Smooth muscle cell of the brain vasculature (primary cell): Measurements from ENCODE around the gene VGF.
A peak's percentile ranks its signal among the peaks of the same experiment; 100 is the strongest.

Source experiments
- DNase-seq: peaks from one replicate; pipeline ENCODE4 v3.0.0-alpha.2; 2012; ENCODE audit warnings: low read depth, low spot score

Gene VGF

DNA sequence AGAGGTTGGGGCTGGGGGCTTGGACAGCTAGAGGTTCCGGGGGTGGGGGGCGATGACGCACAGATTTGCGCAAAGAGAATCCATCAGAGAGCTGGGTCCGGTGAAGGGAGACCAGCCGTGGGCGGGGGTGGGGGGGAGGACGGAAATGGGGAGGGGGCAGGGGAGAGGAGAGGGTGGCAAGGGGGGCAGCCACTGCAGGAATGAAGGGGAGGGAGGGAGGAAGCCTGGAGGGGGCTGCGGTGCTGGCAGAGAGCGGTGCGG lies 1.2 kb upstream of the VGF start:
- DNase-seq, result no peak

DNA sequence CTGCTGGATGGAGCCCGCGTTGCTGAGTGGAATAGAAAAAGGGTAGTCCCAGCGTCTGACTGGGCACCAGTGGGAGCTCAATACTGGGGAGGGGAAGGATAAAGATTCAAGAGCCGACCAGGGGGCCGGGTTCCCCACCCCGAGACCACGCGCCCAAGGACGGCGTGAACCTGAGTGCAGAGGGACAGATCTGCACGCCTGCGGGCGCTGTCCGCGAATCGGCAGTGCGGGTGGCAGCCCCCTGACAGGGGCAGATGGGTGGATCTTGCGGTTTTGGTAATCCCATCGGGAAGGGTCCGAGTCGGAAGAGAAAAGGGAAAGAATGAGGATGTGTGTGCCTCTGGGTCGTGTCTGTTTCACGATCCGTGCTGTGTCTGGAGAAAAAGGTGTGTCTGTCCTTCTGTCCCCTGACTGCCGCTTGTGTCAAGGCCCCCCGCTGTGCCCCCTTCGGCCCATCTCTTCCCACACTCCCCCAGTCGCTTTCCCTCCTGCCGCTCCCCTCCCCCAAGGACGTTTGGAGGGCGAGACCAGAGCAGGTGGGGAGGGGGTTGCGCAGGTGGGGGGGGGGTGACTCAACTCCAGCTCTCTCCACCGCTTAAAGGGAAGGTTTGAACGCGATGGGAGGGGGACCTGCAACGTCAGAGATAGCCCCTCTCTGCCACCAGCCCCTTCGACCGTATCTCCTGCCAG lies 734 bp upstream of the VGF start:
- DNase-seq, result no peak

DNA sequence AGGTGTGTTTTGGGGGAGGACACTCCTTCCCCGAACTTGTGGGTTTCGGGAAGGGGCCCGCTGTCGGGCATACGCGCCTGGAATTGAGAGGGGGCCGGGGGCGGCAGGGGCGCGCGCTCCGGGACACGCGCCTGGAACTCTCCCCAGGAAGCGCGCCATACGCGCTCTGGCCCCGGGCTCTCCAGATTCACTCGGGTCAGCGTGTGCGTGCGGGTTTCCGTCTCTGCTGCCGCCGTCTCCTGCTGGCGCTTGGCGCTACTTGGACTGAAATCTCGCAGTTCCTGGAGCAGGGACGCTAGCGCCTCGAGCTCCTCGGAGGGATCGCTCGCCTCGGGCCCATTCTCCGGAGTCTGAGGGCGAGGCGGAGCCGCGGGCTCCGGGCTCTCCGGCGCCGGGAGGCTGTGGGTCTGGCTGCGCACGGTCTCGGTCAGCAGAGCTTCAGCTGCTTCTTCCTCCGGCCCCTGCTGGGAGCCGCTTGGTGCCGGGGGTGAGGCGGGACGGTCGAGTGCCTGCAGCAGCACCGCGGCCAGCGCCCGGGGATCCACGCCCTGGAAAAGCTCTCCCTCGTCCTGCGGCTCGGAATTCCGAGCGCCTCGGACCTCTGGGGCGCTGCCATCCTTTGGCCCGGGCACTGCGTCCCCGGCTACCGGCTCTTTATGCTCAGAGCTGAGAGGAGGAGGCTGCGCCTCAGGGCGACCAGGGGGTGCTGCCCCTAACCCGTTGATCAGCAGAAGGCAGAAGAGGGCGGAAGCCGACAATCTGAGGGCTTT lies 1.1 kb downstream of the VGF start:
- DNase-seq, result no peak

DNA sequence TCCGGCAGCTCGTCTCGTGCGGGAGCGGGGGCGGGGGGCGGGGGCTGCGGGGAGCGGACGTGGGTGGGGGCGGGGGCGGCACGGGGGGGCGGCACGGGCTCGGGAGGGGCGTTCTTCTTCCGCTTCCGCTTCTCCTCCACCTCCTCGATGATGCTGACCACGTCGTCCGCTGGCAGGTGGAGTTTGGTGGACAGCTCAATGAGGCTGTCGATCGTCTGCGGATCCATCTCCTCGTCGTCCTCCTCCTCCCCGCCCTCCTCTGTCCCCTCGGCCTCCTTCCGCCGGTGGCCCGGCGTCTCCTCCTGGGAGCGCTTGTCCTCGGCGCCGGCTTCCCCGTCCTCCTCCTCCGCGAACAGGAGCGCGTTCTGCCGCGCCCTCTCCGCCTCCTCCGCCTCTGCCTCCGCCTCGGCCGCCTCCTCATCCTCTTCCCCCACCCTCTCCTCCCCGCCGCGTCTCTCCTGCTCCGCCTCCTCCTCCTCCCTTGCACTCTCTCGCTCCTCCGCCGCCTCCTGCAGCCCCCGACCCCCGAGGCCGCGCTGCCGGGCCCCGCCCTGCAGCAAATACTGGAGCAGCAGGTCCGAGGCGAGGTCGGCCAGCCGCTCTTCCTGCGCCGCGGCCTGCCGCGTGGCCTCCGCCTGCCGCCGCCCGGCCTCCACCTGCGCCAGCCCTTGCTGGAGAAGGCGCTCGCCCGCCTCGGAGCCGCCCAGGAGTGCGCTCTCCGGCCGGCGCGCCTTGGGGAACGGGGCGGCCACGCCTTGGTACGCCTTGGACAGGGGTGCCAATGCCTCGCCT lies 1.9 kb downstream of the VGF start:
- no peak for DNase-seq

DNA sequence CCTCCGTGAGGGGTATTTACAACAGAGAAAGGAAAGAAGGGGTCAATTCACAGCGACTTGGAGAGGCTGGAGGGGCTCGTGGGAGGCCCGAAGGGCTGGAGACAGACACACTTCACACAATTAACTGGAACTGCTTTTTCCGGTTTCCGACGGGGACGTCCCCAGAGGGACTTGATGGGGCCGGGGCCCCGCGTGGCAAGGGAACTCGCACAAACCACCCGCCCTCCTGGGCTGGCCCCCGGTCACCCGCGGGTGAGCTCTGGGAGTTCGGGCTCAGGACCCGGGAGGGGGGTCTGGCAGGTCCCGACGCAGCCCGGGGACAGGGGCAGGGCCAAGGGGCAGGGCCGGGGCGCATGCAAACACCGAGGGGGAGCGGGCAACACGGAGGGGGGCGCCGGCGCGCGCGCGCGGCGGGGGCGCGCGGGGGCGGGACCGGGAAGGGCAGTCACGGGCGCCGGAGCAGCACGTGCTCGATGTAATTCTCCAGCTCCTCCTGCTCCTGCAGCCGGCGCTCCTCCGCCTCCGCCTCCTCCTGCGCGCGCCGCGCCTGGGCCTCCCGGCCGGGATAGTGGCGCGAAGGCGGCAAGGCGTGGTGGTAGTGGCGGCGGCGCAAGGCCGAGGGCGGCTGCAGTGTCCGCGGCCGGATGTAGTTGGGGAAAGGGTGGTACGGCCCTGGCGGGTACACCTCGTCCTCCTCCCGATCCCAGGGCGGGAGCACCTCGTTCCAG lies 2.7 kb downstream of the VGF start:
- DNase-seq, result no peak

DNA sequence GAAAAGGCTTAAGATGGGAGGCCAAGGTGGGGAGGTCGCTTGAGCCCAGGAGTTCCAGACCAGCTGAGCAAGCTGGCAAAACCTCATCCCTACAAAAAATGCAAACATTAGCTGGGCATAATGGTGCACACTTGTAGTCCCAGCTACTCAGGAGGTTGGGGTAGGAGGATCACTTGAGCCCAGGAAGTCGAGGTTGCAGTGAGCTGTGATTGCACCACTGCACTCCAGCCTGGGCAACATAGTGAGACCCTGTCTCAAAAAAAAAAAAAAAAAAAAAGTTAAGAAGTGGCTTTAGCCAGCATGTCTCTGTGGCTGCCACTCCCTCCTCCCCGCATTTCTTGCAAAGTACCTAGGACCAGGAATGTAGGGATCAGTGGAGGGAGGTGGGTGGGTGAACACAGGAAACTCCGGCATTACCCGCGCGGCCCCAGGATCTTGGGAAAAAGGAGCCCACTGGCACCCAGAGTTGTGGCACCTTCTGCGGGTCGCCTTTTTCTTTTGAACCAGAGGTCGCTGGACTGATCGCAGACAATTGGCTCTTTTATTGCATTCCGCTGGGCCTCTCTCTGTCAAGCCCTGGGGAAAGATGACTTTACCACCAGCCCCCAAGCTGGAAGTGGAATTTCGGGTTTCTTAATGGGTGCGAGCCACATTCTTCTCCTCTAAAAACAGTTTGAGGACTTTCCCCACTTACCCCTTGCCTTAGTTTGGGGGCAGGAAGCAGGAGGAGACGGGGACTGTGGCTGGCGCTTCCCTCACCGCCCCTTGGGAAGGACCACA lies 3.5 kb downstream of the VGF start:
- no peak for DNase-seq

DNA sequence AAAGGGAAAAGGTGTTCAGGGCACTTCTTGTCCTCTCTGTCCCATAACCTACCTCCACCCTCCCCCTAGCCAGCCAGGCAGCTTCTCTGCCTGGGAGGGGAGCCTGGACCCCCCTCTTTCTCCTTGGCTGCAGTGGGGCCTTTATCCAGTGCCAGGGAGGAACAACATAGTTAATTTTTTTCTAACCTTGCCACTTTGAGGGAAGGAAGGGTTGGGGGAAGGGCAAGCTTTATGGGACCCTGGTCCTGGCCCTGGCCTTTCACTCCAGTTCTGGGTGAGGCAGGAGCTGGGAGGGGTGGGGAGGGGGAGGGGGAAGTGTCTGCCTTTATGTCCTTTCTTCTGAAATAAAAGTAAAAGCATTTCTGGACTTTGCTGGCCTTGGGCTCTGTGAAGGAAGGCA lies 4.5 kb downstream of the VGF start:
- no peak for DNase-seq

DNA sequence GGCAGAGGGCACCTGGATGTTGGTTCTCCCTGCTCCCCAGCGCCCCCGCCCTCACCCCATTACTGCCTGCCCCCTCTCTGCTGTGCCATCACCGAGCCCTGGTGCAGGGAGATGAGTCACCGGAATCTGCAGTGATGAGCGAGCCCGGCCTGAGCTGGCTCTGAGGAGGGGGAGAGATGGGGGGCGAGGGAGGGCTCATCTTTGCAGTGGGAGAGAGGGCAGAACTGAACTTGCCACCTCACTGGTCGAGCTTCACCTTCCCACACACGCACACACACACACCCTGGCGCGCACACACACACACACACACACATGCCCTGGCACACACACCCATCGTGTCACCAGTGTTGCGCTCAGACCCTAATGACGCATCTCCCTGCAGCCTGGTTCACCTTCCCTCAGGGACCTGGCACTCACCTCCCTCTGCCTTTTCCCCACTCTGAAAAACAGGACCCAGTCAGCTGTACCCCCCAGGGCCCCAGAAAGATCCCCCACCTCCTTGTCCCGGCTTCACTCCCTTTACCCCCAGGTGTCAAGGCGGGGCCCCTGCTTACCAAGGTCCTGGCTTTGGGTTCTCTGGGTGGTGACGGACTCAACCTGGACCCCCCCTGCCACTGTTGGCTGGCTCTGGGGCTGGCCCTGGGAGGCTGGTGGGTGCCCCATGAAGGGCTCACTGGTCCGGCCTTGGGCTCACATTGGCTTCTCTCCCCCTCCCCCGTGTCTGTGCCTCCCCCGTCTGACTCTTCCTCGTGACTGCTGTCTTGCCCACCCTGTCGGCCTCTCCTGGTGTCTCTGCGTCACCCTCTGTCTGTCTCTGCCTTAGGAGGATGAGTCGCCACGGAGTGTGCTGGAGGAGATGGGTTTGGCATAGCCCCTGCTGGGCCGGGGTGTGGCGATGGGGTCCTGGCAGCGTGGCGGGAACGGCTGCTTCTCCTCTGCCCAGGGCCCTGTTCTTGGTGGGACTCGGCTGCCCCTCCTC lies 5.4 kb downstream of the VGF start:
- no peak for DNase-seq

DNA sequence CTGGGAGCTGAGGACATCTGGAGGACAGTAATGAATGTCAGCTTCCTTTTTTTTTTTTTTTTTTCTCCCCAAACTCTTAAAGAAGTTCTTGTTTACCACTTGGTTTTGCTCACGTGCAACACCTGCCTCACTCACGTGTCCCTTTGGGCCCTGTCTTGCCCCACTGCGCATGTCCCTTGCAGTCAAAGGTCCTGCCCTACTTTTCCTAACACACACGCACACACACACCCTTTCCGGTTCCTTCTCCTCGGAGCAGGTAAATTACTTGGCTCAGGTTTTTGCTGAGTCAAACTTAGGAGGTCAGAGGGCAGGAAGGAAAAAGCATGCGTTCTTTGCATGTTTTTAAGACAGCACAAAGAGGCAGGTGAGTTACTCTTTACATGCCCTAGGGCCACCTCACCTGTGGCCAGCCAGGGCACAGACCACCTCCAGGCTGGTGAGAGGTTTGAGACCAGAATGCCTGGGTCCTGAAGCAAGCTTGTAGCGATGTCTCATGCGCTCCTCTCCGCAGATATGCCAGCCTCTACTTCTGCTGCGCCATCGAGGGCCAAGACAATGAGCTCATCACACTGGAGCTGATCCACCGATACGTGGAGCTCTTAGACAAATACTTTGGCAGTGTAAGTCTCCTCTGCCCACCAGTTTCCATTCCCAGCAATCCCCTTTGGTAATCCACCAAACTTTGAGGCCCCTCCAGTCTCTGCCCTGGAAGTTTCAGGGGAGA lies 8.3 kb downstream of the VGF start:
- no peak for DNase-seq

DNA sequence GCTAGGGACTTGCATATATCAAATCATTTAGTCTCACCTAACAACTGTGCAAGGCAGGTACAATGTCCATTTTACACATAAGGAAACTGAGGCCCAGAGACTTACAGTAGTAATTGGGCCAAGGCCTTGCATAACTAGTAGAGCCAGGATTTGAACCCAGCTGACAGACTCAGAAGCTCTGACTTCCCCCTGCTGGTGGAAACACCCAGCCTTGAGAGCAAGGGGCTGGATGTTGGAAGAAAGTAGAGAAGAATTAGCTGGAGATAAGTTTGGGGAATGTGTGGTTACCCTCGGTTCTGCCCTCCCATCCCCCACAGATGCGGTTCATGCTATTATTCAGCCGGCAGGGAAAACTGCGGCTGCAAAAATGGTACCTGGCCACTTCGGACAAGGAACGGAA lies 9.1 kb downstream of the VGF start:
- no peak for DNase-seq

DNA sequence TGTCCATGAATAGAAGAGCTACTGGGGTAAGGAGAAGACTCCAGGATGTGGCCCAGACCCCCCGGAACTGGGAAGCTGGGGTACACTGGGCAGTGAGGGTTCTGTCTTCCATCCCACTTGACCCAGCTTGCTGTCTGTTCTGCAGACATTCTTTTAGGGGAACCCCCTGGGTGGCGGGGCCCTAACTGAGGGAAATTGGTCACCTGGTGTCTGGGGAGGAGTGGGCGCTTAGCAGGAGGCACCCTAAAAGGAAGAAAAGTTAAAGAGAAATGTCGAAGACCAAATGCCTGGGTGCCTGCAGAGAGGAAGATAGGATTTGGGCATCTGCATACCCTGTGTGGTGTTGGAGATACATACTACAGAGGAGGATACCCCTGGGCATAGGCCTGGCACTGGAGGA lies 10.1 kb downstream of the VGF start:
- DNase-seq, result no peak

DNA sequence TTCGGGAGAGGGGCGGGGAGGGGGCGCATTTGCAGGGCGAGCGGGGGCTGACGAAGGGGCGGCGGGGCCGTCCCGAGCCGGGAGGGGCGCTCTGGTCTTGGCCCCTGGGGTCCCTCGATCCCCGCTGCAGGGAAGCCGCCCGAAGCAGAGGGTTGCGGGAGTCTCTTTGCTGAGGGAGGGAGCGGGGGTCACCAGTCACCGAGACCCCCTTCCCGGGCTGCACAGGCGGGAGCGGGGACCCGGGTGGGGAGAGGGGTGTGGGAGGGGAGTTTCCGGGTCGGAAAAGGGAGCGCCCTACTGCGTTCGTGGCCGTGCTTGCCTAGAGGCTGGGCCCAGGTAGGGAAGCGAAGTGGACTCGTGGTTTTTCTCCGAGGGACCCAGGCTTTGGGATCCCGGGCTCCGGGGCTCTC lies 10.7 kb downstream of the VGF start:
- no peak for DNase-seq

DNA sequence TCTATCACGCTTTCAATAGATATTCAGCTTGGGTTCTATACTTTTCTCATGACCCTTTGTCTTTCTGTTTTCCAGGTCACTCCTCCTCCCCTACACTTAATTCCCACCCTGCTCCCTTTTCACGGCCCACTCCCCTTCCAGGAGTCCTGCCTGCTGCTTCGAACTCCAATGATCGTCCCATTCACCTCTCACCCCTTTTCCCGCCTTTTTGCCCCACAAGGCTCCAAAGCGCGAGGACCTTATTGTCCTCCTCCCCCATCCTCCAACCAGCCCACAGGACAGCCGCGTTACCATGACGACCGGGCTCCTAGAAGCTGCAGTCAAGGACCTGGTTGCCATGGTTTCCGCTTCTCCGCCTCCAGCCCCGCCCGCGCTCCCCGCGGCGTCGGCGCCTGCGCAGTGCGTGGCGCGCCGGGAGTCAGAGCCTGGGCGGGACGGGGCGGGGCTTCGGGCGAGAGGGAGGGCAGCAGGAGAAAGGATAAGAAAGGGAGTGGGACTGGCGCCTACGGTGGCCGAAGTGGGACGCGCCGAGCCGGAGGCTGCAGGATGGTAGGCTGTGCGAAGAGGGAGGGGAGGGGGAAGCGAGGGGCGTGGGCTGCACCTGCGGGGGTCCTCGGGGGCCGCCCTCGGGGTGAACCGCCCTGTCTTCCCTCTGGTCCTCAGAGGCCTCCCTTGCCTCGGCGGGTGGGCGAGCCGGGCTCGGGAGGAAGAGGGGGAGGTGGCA lies 11.2 kb downstream of the VGF start, which contains the start of gene AP1S1:
Gene AP1S1 (plus strand): TSS at position 508 of the 724 bp plus-strand sequence. CDS start 39 bp downstream, at position 547.
- peak; percentile 77 for DNase-seq

DNA sequence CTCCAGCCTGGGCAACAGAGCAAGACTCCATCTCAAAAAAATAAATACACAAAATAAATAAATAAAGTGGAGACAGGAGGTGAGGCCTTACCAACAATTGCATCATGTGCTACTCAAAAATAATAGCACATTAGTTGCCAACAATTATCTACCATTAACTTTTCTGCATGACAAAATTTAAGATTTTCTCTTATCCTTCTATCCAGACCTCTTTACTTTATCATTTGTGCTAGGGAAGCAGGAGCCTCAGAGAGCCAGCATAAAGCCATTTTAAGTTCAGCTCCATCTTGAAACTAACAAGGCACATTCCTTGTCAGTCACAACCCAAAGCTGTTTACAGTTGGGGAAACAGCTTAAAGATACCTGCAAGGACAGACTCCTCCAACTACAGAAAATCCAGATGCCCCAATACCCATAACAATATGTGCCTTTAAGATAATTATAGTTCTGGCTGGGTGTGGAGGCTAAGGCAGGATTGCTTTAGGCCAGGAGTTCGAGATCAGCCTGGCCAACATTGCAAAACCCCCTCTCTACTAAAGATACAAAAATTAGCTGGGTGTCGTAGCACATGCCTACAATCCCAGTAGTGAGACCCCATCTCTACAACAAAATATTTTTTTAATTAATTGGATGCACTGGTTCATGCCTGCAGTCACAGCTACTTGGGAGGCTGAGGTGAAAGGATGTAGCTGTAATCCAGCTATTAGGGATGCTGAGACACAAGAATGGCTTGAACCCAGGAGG lies 13.3 kb downstream of the VGF start:
- no peak for DNase-seq

DNA sequence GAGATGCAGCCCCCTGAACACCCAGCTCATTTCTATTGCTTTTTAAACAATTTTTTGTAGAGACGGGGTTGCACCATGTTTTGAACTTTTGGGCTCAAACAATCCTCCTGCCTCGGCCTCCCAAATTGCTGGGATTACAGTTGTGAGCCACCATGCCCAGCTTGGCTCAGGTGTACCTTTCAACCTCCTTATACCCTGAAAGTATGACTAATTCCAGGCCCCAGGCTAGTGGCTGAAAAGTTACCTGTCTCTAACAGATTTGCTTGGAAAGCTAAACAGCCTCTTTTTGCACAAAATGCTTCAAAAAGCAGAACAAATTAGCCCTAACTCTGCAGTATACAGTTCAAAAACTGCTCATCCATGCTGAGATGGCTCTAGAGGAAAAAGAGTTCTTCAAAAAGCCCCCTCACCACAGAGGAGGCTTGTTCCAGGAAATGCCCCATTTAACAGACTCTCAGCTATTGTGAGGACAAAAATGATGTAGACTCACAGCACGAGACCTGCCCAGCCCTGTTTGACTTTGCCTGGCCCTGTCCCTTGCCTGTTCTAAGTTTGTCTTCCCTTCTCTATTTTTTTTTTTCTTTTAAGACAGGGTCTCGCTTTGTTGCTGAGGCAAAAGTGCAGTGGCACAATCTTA lies 24.5 kb downstream of the VGF start:
- DNase-seq, result no peak

DNA sequence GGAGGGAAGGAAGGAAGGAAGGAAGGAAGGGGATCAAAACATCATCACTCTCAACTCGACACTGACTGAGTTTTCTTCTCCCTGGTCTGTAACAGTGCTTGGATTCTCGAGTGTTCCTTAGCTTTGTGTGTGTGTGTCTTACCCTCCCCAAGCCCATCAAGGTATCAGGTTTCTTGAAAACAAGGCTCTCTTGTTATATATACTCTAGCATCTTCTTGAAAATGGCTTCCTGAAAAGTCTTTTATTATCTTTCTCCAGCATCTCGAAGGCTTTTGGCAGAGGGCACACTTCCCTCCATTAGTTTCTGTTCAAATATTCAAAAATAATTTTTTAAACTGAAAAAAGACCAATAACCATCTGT lies 25.1 kb downstream of the VGF start:
- DNase-seq, result no peak

DNA sequence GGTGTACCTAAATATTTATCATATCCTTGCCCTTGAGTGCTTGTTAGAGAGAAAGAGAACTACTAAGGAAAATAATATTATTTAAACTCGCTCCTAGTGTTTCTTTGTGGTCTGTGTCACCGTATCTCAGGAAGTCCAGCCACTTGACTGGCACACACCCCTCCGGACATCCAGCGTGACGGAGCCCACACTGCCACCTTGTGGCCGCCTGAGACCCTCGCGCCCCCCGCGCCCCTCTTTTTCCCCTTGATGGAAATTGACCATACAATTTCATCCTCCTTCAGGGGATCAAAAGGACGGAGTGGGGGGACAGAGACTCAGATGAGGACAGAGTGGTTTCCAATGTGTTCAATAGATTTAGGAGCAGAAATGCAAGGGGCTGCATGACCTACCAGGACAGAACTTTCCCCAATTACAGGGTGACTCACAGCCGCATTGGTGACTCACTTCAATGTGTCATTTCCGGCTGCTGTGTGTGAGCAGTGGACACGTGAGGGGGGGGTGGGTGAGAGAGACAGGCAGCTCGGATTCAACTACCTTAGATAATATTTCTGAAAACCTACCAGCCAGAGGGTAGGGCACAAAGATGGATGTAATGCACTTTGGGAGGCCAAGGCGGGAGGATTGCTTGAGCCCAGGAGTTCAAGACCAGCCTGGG lies 27.0 kb downstream of the VGF start:
- peak; percentile 91 for DNase-seq
